Inflammatory macrophage treated with lipopolysaccharide for 1 hour (primary cell): ENCODE results near the gene RNF213.
"Not testable (repeated sequence)": the region's sequence is repeated elsewhere in the genome, so short reads cannot be mapped to it uniquely, and the experiment has no call there.

ENCODE experiments used
- DNase-seq, 2 donors: peaks; one replicate each; pipeline ENCODE4 v3.0.0-alpha.2; 2020 to 2022

RNF213 gene

DNA sequence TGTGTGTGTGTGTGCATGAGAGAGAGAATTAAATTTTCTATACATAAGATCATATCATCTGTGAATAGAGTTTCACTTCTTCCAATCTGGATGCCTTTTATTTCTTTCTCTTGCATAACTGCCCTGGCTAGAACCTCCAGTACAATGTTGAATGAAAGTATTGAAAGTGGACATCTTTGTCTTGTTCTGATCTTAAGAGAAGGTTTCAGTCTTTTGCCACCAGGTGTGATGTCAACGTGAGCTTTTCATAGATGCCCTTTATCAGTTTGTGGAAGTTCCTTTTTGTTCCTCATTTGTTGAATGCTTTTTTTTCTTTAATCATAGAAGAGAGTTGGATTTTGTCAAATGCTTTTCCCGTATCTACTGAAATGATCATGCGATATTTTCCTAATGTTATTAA is 63.3 kb downstream of the RNF213 start:
- DNase-seq: no peak

DNA sequence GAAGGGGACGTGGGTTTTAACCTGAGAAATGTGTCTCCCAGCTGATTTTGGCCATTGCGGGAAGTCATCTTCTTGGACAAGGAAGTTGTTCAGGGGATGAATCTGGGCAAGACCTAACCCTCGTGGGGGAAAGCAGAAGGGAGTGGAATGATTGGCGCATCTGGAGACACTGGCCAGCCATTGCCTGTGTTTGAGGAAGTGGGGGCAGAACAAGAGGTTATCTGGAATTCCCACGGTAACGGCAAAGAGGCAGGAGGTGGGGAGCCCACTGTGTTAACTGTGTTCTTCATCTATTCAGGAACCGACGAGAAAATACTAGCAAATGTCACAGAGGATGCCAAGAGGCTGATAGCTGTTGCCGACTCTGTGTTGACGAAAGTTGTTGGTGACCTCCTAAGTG is 66.9 kb downstream of the RNF213 start:
- peak; percentile 70 to 92 for DNase-seq

DNA sequence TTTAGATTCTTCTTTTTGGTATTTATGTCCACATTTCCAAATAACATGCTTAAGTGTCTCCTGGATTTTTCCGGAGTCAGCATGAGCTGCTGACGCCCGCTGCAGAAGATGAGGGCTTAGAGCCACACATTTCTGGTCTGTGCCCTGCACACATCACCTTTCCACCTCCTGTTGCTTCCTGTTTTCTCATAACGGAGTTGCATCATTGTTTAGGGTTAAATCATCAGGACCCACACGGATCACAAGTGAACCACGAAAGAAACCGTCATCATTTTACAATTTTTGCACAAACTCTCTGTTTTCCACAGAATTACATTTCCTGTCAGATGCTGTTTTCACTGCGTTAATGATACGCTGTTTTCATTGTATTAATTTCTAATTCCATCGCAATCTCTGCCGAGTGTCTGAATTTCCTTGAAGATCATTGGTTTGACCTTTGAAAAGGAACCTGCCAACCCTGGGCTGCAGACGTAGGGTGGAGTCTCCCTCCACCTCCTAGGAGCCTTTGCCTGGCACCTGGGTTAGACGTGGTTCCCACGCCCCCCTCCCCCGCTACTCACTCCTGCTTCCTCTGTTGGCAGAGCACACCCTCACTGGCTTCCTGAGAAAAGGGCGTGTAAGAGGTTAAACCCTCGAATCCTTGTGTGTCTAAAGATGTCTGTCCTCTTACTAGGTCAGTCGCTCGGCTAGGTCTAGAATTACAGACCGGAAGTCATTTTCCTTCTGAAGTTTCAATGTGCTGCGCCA is 68.2 kb downstream of the RNF213 start:
- peak in 1 of 2 donors; percentile 64 for DNase-seq

DNA sequence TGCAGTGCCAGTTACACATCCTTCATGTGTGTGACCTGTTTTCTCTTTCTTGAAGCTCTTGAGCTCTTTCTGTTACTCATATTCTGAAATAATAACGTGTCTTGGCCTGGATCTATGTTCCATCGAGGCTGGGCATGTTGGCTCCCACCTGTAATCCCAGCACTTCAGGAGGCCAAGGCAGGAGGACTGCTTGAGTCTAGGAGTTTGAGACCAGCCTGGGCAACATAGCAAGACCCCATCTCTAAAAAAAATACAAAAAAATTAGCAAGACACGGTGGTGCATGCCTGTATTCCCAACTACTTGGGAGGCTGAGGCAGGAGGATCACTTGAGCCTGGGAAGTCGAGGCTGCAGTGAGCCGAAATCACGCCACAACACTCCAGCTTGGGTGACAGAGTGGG is 68.8 kb downstream of the RNF213 start:
- DNase-seq: not testable (repeated sequence)

DNA sequence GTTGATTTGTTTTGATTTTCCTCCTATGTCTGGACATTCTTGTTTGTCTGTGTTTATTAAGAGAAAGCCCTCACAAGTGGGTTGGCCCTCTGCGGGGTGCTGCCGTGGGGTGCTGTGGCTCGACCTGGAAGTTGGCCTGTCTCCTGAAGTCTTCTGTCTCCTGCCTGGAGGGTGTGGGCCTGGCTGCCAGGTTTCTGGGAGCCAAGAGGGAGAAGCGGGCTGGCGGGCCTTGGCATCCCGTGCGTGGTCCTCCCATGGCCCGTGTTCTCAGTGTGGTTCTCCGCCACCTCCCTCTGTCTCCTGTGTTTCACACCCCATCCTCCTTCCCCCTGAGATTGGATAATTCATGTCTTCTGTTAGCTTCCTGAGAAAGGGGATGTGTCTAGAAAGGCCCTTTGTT is 69.6 kb downstream of the RNF213 start:
- no peak for DNase-seq

DNA sequence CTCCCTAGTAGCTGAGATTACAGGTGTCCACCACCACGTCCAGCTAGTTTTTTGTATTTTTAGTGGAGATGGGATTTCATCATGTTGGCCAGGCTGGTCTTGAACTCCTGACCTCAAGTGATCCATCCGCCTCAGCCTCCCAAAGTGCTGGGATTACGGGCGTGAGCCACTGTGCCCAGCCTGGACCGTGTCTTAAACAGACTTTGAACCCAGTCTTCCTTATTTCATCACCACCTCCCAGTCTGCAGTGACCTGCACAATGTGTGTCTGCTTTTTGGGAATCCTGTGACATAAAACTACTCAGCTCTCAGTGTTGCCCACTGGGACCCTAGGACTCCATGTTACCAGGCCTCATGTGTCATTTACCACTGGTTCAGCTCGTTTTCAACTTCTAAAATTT is 70.3 kb downstream of the RNF213 start:
- DNase-seq: not testable (repeated sequence)

DNA sequence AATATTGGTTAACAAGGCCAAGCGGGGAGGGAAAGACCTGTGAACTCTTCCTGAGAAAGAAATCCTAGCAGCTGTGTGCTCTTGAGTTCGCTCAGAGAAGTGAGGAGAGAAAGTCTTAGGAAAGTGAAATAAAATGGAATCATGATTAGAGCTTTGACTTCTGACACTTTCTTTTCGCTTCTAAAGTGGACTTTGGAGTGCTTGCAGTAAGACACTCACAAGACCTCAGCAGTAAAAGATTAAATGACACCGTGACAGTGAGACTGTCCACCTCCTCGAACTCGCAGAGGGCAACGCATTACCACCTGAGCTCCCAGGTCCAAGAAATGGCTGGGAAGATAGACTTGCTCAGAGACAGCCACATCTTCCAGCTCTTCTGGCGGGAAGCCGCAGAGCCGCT is 71.2 kb downstream of the RNF213 start:
- DNase-seq: no peak

DNA sequence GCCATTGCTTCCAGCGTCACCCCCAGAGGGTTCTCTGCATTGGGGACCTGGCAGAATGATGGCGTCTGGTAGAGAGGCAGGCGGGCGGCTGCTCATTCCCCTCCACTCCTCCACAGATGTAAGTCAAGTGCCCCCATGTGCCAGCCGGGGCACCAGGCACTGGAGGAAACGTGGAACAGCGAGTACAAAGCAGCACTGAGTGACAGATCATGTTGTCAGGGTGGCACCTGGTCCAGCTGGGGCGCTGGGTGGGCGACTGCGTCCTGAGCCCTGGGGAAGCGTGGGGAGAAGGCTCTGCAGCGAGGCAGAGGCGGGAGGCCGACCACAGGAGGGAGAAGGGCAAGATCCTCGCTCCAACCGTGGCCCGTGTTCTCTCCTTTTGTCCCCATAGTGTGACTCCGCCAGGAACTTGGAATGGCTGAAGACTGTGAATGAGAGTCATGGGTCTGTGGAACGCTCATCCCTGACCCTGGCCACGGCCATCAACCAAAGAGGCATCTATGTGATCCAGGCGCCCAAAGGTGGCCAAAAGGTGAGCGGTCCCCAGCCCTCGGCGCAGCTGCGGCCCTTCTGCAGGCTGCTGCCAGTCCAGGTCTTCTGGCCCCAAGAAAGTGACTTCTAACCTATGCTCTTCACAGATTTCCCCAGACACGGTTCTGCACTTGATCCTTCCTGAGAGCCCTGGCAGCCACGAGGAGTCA is 76.7 kb downstream of the RNF213 start:
- DNase-seq: no peak

DNA sequence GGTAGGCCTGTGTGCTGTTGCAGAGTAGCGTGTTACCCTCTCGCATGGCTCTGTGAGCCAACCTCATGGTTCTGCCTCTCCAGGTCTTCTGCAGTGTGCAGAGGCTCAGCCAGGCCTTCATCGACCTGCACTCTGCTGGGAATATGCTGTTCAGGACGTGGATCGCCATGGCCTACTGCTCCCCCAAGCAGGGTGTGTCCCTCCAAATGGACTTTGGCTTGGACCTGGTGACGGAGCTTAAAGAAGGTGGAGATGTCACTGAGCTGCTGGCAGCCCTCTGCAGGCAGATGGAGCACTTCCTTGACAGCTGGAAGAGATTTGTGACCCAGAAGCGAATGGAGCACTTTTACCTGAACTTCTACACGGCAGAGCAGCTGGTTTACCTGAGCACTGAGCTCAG is 78.5 kb downstream of the RNF213 start:
- DNase-seq: no peak

DNA sequence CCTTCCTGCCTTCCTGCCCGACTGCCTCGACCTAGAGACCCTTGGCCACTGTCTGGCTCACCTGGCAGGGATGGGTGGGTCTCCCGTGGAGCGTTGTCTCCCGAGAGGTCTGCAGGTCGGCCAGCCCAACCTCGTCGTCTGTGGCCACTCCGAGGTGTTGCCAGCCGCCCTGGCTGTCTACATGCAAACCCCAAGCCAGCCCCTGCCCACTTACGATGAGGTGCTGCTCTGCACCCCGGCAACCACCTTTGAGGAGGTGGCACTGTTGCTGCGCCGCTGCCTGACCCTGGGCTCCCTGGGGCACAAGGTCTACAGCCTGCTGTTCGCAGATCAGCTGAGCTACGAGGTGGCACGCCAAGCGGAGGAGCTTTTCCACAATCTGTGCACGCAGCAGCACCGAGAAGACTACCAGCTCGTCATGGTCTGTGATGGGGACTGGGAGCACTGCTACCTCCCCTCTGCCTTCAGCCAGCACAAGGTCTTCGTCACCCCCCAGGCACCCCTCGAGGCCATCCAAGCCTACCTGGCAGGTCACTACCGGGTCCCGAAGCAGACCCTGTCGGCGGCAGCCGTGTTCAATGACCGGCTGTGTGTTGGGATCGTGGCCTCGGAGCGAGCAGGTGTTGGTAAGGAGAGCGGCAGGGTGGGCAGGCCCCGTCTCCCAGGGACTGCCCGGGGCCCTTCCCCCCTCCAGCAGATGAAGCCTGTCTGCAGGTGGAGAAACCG is 79.2 kb downstream of the RNF213 start:
- no peak for DNase-seq

DNA sequence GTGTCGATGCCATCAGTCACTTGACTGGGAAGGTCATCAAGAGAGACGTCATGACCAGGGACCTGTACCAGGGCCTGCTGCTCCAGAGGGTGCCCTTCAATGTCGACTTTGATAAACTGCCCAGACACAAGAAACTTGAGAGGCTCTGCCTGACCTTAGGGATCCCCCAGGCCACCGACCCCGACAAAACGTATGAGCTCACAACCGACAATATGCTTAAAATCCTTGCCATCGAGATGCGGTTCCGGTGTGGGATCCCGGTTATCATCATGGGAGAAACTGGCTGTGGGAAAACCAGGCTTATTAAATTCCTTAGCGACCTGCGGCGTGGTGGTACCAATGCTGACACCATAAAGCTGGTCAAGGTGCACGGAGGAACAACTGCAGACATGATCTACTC is 84.7 kb downstream of the RNF213 start:
- no peak for DNase-seq

DNA sequence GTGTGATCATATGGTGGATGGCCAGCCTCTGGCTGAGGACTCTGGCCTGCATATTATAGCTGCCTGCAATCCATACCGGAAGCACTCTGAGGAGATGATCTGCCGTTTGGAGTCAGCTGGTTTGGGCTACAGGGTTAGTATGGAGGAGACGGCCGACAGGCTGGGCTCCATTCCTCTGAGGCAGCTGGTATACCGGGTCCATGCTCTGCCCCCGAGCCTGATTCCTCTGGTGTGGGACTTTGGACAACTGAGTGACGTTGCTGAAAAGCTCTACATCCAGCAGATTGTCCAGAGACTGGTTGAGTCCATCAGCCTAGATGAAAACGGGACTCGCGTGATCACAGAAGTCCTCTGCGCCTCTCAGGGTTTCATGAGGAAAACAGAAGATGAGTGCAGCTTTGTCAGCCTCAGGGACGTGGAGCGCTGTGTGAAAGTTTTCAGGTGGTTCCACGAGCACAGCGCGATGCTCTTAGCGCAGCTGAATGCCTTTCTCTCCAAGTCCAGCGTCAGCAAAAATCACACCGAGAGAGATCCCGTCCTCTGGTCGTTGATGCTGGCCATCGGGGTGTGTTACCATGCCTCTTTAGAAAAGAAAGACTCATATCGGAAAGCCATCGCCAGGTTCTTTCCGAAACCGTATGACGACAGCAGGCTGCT is 85.3 kb downstream of the RNF213 start:
- no peak for DNase-seq

DNA sequence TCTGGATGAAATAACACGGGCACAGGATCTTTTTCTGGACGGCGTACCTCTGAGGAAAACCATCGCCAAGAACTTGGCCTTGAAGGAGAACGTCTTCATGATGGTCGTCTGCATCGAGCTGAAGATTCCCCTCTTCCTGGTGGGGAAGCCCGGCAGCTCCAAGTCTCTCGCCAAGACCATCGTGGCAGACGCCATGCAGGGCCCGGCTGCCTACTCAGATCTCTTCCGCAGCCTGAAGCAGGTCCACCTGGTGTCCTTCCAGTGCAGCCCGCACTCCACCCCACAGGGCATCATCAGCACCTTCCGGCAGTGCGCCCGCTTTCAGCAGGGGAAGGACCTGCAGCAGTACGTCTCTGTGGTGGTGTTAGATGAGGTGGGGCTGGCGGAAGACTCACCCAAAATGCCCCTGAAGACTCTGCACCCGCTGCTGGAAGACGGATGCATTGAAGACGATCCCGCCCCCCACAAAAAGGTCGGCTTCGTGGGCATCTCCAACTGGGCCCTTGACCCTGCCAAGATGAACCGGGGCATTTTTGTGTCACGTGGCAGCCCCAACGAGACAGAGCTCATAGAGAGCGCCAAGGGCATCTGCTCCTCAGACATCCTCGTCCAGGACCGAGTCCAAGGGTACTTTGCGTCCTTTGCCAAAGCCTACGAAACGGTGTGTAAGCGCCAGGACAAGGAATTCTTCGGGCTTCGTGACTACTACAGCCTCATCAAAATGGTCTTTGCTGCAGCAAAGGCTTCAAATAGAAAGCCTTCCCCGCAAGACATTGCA is 86.0 kb downstream of the RNF213 start:
- no peak for DNase-seq

DNA sequence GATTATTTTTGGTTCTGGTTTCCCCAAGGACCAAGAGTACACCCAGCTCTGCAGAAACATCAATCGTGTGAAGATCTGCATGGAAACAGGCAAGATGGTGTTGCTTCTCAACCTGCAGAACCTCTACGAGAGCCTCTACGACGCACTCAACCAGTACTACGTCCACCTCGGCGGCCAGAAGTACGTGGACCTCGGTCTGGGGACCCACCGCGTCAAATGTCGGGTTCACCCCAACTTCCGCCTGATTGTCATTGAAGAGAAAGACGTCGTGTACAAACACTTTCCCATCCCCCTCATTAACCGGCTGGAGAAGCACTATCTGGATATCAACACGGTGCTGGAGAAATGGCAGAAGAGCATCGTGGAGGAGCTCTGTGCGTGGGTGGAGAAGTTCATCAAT is 86.9 kb downstream of the RNF213 start:
- no peak for DNase-seq

DNA sequence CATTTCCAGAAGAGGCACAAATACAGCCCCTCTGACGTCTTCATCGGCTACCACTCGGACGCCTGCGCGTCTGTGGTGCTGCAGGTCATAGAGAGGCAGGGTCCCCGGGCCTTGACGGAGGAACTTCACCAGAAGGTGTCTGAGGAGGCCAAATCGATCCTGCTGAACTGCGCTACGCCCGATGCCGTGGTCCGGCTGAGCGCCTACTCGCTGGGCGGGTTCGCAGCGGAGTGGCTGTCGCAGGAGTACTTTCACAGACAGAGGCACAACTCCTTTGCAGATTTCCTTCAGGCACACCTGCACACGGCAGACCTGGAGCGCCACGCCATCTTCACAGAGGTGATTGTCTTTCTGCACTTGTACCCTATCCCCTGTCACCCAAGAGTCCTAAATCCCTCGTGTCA is 87.3 kb downstream of the RNF213 start:
- DNase-seq: no peak

DNA sequence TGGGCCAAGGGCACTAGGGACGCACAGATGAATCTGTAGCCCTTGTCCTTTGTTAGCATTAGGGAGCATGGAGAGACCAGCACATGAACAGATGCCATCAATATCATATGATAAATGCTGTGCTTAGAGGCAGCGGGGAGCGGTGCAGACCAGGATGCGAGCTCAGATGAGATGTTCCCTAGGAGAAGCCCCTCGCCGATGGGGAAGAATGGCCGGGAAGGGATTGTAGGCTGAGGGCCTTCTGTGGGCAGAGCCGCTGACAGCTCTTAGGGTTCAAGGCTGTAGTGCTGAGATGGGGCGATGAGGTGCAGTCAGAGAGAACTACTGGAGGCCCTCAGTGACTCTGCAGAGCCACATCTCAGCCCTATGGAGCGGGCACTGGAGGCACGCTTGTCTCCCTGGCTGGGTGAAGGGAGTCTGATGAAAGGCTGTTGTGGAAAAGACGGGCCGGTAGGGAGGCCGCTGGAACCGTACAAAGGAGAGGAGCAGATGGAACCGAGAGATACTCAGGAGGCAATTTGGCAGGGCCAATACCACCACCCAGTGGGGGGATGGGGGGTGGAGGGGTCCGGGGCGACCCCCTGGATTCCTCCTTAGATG is 88.0 kb downstream of the RNF213 start:
- no peak for DNase-seq

DNA sequence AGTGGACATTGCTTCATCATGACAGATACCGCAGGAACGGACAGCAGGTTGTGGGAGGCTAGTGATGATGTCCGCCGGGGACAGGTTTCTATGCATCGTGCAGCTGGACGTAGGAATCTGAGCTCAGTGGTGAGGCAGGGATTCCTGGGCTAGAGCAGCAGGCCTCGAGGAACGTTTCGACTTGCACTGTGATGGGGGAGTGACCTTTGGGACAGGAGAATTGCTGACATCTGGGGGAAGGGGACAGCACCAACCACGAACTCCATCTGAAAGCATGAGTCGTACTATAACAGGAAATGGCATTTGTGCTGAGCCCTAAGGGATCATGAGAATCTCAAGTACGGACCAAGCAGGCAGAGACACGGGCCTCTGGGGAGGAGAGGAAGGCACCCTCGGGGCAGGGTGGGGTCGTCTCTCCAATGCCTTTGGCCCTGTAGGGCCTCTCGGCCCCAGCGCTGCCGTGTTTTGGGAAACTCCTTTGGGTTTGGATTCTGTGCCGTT is 88.5 kb downstream of the RNF213 start:
- no peak for DNase-seq

DNA sequence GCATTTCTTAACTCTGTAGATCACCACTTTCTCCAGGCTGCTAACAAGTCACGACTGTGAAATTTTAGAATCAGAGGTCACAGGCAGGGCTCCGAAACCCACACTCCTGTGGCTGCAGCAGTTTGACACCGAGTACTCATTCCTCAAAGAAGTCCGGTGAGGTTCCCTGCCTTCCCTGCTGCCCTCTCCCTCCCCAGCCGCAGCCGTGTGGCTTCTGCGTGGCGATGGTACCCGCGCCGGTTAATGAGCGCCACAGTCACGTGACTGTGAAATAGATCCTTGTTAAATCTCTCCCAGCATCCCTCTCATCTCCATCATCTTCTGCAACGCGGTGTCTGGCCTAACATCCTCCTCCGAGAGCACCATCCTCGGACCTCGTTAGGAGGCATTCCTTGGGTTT is 89.1 kb downstream of the RNF213 start:
- DNase-seq: no peak

DNA sequence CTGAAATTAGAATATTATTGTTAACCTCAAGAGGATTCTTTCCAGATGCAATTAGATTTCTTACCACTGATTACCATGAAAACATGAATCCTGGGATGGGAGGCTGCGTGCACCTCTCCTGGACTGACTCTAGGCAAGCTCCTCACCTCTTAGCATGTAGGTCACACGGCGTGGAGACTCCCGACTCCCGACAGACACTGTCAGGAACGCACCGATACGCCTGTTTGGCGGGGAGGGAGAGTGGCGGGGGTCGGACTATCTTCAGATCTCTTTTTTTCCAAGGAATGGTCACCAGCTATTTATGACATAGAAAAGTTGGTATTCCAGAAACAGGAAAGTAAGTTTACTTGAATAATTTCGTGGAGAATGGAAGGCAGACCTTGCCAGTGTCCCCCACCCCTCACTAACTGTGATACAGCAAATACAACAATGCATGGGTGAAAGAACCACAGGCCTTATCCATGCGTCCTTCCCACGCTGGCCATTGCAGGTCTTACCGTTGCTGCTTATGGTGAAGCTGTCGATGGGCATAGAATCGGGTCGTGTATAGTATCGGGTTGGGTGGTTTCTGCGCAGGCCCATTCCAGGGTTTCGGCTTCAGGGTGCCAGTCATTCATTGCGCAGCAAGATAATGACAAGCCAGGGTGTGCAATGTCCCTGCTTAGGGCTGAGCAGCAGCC is 91.7 kb downstream of the RNF213 start:
- no peak for DNase-seq

DNA sequence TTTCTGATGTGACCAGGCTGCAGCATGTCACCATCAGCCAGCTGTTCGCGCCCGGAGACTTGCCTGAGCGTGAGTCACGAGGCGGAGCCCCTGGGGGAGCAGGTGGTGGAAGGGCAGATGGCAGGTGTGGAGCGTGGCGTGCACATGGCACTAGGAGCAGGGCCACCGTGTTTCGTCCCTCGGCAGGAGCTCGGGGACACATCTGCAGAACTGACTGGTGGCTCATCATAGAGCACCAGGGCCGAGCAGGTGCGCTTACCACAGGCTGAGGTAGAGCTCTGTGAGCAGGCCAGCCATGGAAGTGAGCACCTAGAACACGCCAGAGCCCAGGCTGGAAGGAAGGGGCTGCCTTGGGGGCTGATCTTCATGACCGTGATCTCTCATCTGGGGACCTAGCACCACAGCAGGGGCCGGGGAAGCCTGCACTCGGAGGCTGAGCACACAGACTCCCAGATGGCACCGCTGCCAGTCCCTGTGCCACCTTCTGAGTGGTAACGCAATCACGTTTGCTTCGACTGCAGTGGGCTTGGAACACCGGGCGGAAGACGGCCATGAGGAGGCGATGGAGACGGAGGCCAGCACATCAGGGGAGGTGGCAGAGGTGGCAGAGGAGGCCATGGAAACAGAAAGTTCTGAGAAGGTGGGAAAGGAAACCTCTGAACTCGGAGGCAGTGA is 92.5 kb downstream of the RNF213 start:
- no peak for DNase-seq
